Skin of body (tissue), 2 donors: ENCODE results near the gene C13orf46. TPM values are rescaled to one million over a fixed set of nuclear protein-coding genes. Genes with fewer than 3 reads are reported as not detected.
"Not testable (repeated sequence)": the region's sequence is repeated elsewhere in the genome, so short reads cannot be mapped to it uniquely, and the experiment has no call there.

Experiments used
- DNase-seq: peaks from one replicate; lab custom pipeline; 2025; lab: John Stamatoyannopoulos, UW
- total RNA-seq: library from RNA; depleted of rRNA; stranded (reverse); fragments of >200 nt; gene quantifications from one replicate; pipeline ENCODE4 v1.2.3, GENCODE V29; 2014

The C13orf46 gene
- total RNA-seq, 1 donor from 2014 or later: under 0.01 TPM

DNA sequence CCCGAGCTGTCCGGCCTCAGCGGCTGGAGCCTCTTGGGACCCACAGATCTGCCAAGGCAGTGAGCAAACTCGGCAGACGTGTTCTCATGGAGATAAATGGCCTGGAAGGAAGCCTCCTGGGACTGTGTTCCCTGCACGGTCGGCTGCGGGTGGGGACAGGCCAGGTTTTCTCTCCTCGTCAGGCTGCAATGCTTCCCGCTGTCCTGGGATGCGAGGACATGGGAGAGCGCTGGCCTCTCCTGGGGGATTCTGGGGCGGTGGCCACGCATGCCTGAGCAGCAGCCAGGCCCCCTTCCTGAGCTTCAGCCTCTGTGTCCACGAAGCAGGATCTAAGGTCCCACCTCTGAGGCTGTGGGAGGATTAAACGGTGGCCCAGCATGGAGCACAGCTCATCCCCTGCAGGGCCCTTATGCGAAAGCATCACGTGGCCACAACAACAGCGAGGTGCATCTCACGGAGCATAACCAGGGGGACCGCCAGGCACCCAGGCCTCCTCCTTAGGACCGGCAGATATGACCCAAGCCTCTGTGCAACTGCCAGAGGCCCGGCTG, 21.2 kb upstream of the C13orf46 start:
- DNase-seq: no peak

DNA sequence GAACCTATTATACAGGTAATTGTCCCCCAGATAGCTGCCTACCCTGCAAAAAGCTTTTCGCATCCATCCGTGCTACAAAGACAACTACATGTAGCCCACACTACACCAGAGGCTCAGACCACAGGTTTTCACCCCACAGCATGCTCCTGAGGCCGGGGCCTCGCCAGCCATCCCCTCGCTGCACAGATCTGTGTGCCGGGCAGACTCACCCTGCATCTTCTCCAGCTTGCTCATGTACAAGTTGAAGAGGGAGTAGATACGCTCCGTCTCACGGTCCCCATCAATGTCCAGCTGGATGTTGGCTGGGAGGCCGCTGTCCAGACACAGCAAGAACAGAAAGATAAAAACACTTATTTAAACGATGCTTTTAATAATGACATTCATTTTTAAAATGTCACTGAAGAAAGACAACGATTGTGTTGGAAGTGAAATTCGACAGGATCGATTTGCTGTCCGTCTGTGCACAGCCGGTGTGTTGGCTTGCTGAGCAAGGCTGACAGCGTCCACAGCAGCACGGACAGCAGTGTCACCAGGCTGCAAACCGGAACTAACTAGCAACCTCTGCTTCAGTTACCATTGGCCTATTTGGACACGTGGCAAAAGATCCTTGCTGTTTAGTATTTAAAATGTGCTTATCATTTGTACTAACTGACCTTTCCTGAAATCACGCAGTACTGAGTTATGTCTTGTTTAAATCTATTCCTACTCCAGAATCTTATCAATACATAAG, 18.6 kb upstream of the C13orf46 start:
- no peak for DNase-seq

DNA sequence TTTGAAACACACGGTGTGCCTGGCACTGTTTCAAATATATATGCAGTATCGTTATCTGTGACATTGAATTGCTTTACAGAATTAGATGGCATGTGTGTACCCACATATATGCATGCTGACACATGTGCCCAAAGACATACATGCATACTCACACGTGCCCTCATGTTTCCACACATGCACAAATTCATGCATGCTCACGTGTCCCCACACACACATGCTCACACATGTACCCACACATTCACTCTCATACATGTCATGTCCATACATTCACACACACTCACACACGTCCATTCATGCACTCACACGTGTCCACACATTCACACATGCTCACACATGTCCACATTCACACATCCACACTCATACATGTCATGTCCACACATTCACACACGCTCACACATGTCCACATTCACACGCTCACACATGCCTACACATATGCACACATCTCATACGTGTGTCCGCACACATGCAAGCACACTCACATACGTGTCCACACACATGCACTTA, 17.9 kb upstream of the C13orf46 start:
- DNase-seq: no peak

DNA sequence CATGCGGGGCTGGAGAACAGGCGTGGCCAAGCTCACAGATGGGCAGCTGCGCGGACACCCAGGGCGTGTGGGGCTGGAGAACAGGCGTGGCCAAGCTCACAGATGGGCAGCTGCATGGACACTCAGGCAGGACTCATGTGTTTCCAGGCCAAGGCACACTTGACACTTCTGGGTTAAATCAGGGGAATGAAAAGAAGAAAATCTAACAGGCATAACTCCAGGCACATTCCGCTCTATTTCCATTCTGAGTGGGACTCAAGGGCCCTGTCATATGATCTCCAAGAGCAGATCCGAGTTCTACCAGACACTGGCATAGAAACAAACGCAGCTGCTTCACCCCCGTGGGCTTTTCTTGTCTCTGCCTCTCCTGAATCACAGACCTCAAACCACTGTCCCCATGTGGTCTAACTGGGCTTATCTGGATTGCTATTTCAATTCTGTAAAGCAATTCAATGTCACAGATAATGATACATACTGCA, 17.4 kb upstream of the C13orf46 start:
- no peak for DNase-seq

DNA sequence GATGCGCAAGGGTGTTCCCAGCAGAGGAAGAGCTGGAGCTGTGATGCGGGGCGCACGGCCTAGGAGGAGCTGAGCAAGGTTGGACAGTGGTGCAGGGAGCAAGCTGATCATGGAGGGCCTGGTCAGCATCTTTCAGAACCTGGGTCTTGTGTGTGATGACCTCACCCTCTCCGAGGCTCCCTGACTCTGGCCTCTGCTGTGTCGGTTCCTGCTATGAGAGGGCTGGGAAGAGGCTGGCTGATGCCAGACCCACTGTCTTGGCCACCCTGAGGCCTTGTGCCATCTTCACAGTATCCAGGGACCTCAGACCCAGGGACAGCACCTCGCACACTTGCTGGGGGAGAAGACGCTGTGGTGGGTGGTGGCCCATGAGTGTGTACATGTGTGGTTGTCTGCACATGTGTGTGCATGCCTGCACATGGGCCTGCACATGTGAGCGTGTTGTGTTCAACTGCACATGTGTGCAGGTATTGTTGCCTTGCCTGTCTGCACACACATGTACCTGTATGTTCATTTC, 16.5 kb upstream of the C13orf46 start:
- no peak for DNase-seq

DNA sequence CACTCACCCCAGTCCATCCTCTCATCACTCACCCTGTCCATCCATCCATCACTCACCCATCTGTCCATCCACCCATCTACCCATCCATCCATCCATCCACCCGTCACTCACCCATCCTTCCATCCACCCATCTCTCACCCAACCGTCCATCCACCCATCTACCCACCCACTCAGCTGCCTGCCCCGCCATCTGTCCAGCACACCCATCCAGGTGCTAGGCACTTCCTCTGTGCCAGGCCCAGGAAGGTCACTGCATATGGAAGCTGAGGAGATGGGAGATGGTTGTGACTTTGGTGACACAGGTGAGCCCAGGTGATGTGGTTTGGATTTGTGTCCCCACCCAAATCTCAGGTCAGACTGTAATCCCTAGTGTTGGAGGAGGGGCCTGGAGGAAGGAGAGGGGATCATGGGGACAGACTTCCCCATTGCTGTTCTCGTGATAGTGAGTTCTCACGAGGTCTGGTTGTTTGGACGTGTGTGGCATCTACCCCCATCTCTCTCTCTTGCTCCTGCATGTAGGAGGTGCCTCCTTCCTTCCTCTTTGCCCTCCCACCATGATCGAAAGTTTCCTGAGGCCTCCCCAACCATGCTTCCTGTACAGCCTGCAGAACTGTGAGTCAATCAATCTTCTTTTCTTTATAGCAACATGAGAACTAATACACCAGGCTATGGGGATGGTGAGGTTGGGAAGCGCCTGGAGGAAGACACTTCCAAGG, 15.9 kb upstream of the C13orf46 start:
- no peak for DNase-seq

DNA sequence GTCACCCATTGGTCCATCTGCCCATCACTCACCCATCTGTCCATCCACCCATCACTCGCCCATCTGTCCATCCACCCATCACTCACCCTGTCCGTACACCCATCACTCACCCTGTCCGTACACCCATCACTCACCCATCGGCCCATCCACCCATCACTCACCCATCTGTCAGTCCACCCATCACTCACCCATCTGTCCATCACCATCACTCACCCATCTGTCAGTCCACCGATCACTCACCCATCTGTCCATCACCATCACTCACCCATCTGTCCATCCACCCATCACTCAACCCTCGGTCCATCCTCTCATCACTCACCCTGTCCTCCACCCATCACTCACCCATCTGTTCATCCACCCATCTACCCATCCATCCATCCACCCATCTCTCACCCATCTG, 15.0 kb upstream of the C13orf46 start:
- not testable (repeated sequence) for DNase-seq

DNA sequence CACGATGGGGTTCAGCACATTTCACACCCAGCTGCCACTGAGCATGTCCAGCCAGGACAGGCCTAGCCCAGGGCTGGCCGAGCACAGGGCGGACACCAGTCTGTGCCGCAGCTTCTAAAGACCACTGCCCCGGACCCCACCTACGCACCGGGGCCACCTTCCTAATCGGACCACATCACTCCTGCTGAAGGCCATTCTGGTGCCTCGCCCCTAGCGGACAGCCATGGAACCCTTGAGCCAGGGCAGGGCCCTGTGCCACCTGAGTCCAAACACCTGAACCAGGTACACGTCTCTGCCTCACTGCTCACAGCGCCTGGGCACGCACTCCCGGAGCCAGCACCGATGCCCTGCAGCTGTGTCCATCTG, 8.4 kb upstream of the C13orf46 start:
- no peak for DNase-seq

DNA sequence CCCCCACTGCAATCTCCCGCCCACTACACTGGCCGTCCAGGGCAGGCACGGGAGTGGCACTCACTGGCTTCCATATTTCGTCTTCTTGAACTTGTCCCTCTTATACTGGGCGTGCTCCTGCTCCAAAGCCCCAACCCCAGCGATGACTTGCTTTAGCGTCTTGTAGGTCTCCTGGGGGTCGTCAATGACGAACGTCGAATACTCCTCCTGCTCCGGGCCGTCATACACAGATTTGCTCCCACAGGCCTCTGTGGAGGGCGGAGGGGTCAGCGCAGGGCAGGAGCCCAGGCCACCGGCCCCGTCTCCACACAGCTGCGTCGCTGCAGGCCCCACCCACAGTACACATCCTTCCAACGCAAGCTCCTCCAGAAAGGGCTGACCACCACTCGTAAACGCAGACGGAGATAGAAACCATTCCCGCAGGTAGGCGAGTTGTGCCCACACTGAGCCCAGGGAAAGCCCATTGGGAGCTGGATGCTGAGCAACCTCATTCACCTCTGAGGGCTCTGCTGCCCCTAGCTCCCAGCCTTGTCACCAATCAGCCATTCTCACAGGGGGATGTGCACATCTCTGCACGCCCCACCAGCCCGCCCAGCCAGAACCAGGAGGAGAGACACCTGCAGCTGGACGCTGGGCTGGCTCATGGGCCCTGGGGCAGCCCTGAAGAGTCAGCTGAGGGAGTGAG, 7.9 kb upstream of the C13orf46 start:
- DNase-seq: no peak

DNA sequence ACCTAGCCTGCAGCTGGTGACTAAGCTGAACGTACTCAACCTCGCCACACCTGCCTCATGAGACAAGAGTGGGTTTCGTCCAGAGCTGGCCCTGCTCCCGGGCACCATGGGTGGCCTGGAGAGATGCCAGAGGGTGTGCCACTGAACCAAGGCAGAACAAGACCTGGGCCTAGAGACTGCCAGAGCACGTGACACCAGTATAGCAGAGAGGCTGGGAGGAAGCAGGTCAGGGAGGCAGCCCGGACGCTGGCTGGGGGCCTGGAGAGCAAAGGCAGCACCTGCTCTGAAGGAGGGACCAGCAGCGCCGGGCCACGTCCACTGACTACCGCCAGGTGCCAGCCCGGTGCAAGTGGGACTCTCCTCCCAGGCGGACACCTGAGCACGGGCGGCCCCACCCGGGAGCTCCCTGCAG, 7.3 kb upstream of the C13orf46 start:
- DNase-seq: no peak

DNA sequence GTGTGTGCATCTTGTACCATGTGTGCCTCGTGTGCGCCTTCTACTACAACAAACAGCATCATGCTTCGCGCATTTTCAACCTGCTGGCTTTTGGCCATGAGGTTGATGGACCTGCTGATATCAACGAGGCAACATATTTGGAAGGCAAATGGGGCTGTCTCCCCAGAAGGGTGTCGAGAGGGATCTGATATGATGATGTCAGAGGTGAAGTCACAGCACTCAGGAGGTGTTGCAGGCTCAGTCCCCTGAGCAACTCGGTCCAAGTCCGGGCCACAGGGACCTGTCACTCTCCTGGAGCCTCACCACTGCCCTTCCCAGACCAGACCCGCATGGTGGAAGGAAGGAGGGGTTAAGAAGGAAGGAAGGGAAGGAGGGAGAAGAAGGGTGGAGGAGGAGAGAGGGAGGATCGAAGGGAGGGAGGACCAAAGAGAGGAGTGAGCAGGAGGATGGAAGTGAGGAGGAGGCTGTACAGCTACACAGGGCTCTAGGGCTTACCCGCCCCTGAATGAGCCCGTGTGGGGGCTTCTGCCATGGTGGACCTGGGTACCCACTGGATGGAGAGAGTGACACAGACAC, 6.7 kb upstream of the C13orf46 start:
- DNase-seq: no peak

DNA sequence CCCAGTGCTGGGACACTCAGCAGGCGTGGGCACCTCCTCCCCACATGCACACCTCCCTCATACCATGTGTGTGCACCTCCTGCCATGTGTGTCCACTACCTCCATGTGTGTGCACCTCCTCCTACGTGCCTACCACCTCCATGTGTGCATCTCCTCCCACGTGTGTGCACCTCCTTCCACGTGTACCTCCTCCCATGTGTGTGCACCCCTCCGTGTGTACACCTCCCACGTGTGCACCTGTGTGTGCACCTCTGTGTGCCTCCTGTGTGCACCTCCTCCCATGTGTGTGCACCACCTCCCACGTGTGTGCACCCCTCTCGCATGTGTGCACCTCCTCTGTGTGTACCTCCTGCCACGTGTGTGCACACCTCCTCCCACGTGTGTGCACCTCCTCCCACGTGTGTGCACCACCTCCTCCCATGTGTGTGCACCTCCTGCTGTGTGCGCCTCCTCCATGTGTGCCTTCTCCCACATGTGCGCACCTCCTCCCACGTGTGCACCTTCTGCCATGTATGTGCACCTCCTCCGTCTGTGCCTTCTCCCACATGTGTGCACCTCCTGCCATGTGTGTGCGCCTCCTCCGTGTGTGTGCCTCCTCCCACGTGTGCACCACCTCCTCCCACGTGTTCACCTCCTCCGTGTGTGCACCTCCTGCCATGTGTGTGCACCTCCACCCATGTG, 6.1 kb upstream of the C13orf46 start:
- no peak for DNase-seq

DNA sequence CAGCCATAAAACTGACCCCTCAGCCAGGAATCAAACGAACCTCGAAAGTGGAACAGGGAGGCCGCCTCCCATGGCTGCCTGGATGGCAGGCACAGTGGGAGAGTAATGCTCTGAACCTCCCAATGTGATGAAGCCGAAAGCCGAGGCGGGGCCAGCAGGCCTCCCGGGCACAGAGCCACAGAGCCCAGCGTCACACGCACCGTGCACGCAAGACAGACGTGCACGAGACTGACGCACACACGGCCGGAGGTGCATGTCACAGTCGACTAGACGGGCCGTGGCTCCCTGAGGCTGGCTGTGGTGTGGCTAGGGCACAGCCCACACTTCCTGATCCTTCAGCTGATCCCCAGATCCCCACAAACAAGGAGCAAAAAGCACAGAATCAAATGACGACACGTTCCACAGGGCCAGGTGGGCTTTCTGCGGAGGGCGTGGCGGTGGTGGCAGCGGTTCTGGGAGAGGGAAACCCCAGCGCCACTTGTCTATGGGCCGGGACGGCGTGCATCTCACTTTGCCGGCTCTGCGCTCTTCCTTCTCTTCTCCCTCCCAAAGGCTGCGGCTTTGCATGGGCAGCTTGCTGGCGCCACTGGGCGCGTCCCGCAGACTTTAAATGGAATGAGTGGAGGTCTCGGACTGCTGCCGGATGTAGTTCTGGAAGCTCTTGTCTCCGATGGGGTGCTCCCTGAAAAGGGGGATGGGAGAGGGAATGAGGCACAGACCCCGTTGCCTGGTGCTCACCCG, 5.0 kb upstream of the C13orf46 start:
- DNase-seq: no peak

DNA sequence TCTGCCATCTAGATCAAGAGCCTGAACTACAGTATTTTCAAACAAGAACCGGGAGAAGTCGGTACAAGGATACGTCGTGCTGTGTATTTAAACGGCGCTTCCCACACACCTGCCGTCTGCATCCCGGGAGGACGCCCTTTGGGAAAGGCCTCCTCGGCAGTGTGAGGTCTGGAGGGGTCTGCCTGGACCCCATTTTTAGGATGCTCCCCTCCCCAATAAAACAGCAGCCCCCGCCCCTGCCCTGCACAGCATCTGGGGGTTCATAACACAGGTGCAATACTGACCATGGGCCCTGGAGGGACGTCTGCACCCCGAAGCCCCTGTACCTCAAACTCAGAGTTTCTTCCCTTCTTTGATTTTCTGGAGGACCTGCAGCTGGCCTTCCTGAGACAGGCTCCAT, 4.1 kb upstream of the C13orf46 start:
- no peak for DNase-seq

DNA sequence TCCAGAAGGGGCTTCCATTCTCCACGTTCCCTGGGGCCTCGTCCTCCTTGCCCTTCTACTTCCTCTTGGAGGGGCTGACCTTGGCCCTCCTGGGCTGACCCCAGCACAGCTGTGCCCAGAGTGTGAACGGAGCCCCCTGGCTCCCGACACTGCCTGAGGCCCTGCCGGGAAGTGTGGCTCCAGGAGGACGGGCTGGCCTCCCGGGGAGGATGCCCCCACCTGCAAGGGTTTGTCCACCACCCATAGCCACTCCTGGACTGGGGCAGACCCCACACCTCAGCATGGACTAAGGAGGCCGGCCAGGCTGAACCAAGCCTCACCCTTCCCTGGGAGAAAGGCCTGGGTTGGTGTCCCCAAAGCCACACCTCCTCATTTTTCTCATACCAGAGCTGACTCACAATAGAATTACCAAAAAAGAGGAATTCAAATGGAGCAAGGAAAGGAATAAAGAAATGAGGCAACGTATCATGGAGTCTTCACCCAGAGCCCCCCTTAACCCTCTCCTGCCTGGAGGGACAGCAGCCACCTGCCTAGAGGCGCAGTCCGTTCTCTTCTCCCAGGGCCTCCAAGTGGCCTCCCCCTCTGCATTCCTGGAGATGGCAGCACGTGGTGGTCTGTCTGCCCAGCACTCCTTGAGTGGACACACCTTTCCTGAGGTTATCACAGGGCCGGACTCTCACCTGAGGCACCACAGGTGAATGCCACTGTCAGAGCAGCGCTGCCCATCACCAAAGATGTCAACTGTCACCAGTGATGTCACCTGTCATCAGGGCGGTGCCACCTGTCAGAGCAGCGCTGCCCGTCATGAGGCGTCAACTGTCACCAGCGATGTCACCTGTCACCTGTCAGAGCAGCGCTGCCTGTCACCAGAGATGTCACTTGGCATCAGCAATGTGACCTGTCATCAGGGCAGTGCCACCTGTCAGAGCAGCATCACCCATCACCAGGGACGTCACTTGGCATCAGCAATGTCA, 3.1 kb upstream of the C13orf46 start:
- DNase-seq: no peak

DNA sequence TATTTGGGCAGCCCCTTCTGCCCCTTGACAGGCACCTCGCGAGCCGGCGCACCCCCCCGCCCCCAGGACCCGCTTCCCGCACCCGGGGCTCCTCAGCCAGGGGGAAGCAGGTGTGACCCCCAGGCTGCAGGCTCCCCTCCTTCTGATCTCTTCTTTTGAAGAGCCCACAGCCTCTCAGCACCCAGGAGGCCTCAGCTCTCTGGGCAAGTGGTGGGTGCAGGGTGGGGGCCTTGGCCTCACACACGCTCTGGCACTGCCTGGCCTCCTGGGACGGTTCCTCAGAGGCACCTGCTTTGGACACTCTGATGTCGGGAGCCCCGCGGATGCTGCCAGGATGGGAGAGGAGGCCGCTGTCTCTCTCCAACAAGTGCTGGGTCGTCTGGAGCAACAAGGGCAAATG, 1.5 kb upstream of the C13orf46 start:
- no peak for DNase-seq

DNA sequence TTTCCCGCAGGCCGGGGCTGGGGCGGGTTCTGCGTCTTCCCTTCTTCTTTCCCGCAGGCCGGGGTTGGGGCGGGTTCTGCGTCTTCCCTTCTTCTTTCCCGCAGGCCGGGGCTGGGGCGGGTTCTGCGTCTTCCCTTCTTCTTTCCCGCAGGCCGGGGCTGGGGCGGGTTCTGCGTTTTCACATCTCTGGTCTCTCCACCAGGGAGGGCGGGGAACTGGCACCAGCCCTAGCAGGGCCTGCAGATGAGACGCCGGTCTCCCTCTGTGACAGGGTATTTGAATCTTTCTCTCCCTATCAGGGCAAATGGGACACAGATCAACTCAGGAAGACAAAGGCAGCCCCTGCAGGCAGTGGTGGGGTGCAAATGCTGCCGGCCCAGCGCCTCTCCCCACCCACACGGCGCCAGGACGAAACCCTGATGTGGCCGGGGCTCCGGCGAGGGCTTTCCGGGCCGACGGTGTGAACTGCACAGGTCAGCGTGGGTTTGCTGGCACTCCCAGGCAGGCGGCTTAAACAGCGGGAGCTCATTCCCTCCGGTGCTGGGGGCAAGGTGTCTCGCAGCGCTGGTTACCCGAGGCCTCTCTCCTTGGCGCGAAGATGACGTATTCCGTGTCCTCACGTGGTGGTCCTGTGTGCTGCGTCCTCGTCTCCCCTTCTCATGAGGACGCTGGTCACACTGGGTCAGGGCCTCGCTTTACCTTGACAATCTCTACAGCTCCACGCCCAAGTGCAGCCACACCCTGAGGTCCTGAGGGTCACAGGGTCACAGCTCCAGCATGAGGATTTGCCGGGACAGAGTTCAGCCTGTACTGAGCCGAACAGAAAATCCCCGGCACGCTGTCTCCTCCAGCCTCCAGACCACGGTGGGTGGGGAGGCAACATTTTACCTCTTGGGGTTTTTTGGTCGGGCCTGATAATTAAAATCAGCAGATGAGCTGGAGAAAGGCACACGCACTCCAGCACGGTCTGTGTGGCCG, 717 bp upstream of the C13orf46 start:
- no peak for DNase-seq
